ENCODE data around the gene GDF10. TPM values are rescaled to one million over a fixed set of nuclear protein-coding genes. Genes with fewer than 3 reads are reported as not detected.

GDF10 gene
- total and polyA plus RNA-seq, 2 of the 8 experiments (the other 6 are each of a cell fraction or from before 2014, with no cell fraction given): 0.19 to 0.32 TPM

DNA sequence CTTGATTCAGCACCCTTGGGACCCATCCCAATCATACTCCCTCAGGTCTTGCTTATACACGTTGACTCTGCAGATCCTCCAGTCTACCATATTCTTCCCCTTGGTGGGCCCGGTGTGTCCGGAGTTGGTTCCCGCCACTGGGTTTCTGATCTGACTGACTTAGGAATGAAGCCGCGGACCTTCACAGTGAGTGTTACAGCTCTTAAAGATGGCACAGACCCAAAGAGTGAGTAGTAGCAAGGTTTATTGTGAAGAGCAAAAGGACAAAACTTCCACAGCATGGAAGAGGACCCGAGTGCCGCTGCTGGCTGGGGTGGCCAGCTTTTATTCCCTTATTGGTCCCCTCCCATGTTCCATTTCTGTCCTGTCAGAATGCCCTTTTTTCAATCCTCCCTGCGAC is 5.9 kb upstream of the GDF10 start:
- Histone ChIP-seq H2BK20ac (ENCODE audit: low read length) (no peak overlapping the region), H2BK120ac (replicated peaks; ENCODE audit: low read depth, low read length) (no peak overlapping the region), H3K9me3 (ENCODE audit: insufficient read depth in 2 of 2, low read depth in 1 of 2, low read length in 1 of 2) (no peaks in the 10 kb centered on the region), H3K79me2 (ENCODE audit: control insufficient read depth in 1 of 2, insufficient read depth in 2 of 2, low read length in 2 of 2) (no peaks in the 10 kb centered on the region), H2AFZ (ENCODE audit: low read length) (no peak overlapping the region), H3K27me3 (replicated peaks in 1 of 4; ENCODE audit: control insufficient read depth in 3 of 4, extremely low read depth in 1 of 4, insufficient read depth in 3 of 4, low read length in 3 of 4) (peaks cover 0 to 5% (median 3%) of the 10 kb centered on the region in 4 experiments; a peak in 3 of 7 replicates), H3K14ac (ENCODE audit: insufficient read length) (no peak overlapping the region), H3K27ac (ENCODE audit: low read depth, low read length) (no peak overlapping the region), H3K23me2 (ENCODE audit: low read depth, low read length) (no peaks in the 10 kb centered on the region), H3K79me1 (ENCODE audit: low read depth, low read length) (no peaks in the 10 kb centered on the region), H4K8ac (ENCODE audit: extremely low read depth, insufficient read depth, low read length) (no peak overlapping the region), H2BK12ac (ENCODE audit: low read depth, low read length) (no peak overlapping the region), H4K91ac (replicated peaks; ENCODE audit: insufficient read length, low read length) (no peak overlapping the region), H2BK5ac (ENCODE audit: low read depth, low read length) (no peak overlapping the region), H2BK15ac (ENCODE audit: low read length) (no peak overlapping the region), H2AK5ac (ENCODE audit: low read depth, low read length) (no peak overlapping the region), H3K23ac (ENCODE audit: insufficient read length) (no peak overlapping the region), H3K9ac (replicated peaks in 1 of 4; ENCODE audit: extremely low read depth in 1 of 4, low read depth in 3 of 4, low read length in 3 of 4) (no peak overlapping the region), H3K18ac (ENCODE audit: extremely low read depth, low read length) (no peak overlapping the region), H3K4me3 (ENCODE audit: extremely low read depth in 1 of 4, insufficient read depth in 2 of 4, low read depth in 3 of 4, low read length in 4 of 4) (no peak overlapping the region), H3K4me2 (ENCODE audit: insufficient read depth in 1 of 2, low read depth in 2 of 2, low read length in 2 of 2) (no peak overlapping the region), H3K36me3 (ENCODE audit: control insufficient read depth in 2 of 4, insufficient read depth in 4 of 4, low read length in 3 of 4) (no peaks in the 10 kb centered on the region), H4K5ac (ENCODE audit: insufficient read length, low read depth, low read length) (no peak overlapping the region), H4K20me1 (replicated peaks in 1 of 2; ENCODE audit: control insufficient read depth in 1 of 2, insufficient read depth in 2 of 2, low read length in 2 of 2) (no peaks in the 10 kb centered on the region), H3K56ac (replicated peaks; ENCODE audit: insufficient read length, low read depth, low read length) (no peak overlapping the region), H3K4me1 (replicated peaks in 1 of 4; ENCODE audit: control insufficient read depth in 3 of 4, insufficient read depth in 4 of 4, low read length in 3 of 4) (no peaks in the 10 kb centered on the region), H3K4ac (replicated peaks; ENCODE audit: insufficient read length, low read depth, low read length) (no peak overlapping the region)
- DNase-seq (ENCODE audit: low read depth in 1 of 2, low spot score in 2 of 2) (no peak), FAIRE-seq (no peak)
- 96% methylated on average over 9 of the region's 9 CpGs; no CpG with 5 or more reads in 1 of the 2 experiments for WGBS, 2 experiments (ENCODE audit: extremely low coverage in 1 of 2, insufficient coverage in 1 of 2, insufficient read length in 1 of 2, insufficient replicate concordance in 2 of 2, low coverage in 1 of 2, low lambda C conversion rate in 2 of 2, missing lambda C conversion rate in 1 of 2)
- ChIA-PET POLR2A (ENCODE audit: partially characterized antibody) (no interaction called here), CTCF (ENCODE audit: partially characterized antibody) (interaction anchor here (1.5 to 2.4 kb wide), 2 partner anchors 246 to 269 kb away, joined by 9 read pairs; no protein-coding TSS in a partner anchor)
- TF ChIP-seq RNF2 (IDR thresholded peaks at IDR 0.05; ENCODE audit: borderline replicate concordance, low read depth, low read length, missing control alignments, poor library complexity, severe bottlenecking) (no peak), RAD21 (IDR thresholded peaks at IDR 0.05 in 1 of 2, conservative IDR thresholded peaks at IDR 0.05 in 1 of 2; ENCODE audit: low read depth in 2 of 2, low read length in 2 of 2) (no peak), CEBPB (IDR thresholded peaks at IDR 0.05; ENCODE audit: low read depth, low read length) (no peak), CREB1 (IDR thresholded peaks at IDR 0.05) (no peak), TAF7 (optimal IDR thresholded peaks at IDR 0.05; ENCODE audit: borderline replicate concordance, low read depth, low read length) (no peak), YY1 (IDR thresholded peaks at IDR 0.05; ENCODE audit: low read depth, low read length) (no peak), TBP (IDR thresholded peaks at IDR 0.05; ENCODE audit: low read depth, low read length) (no peak), CBX8 (IDR thresholded peaks at IDR 0.05; ENCODE audit: borderline replicate concordance, low read depth, low read length) (no peak), MAFK (IDR thresholded peaks at IDR 0.05; ENCODE audit: low read depth, low read length) (no peak), SIN3A (conservative IDR thresholded peaks at IDR 0.05 in 1 of 2, IDR thresholded peaks at IDR 0.05 in 1 of 2; ENCODE audit: low read depth in 1 of 2, low read length in 2 of 2) (no peak), FOSL1 (IDR thresholded peaks at IDR 0.05; ENCODE audit: insufficient read depth, low read depth, low read length) (no peak)
- TF ChIP-seq, protein P1, sequence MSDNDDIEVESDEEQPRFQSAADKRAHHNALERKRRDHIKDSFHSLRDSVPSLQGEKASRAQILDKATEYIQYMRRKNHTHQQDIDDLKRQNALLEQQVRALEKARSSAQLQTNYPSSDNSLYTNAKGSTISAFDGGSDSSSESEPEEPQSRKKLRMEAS (IDR thresholded peaks at IDR 0.05): no peak
- TF ChIP-seq, protein P2, sequence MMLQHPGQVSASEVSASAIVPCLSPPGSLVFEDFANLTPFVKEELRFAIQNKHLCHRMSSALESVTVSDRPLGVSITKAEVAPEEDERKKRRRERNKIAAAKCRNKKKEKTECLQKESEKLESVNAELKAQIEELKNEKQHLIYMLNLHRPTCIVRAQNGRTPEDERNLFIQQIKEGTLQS (IDR thresholded peaks at IDR 0.05; ENCODE audit: insufficient read depth, low read depth, low read length): no peak
